ENCODE results near the gene PAK2. TPM values are rescaled to one million over a fixed set of nuclear protein-coding genes. Genes with fewer than 3 reads are reported as not detected.

PAK2 gene
- total RNA-seq, result 10 to 100 TPM; 47.2 to 52.4 (median 51.6) TPM

- peaks cover 0 to under 1% (median 0%) of the 10 kb centered on the region in 4 donors for H3K36me3 ChIP-seq
- WGBS, result under 1% methylated on average over 41 of the region's 86 CpGs
- intact Hi-C loops (cut with DNase I), result loop anchor here (2.0 kb wide), 1 partner anchor 27 kb away; the partner anchor contains the start of genes CEP19 and PIGX
- peaks cover 17 to 42% (median 36%) of the 10 kb centered on the region in 4 donors for H3K4me1 ChIP-seq
- TF ChIP-seq POLR2A (IDR thresholded peaks at IDR 0.05; ENCODE audit: low read depth), result peak; percentile 49
- TF ChIP-seq CTCF (IDR thresholded peaks at IDR 0.05), result peak in 1 of 3 experiments; percentile 7
- TF ChIP-seq EP300 (IDR thresholded peaks at IDR 0.05), result no peak
- TF ChIP-seq POLR2AphosphoS5 (IDR thresholded peaks at IDR 0.05), result peak; percentile 86 to 93
- H3K27me3 ChIP-seq, result no peaks in the 10 kb centered on the region
- H3K27ac ChIP-seq (replicated peaks in 1 of 4), result peak within 1 kb of the TSS; percentile 95 to 99 (median 97)
- DNase-seq (ENCODE audit: extremely low spot score), result peak; percentile 96
- peak within 1 kb of the TSS; percentile 68 to 97 (median 90) for H3K4me3 ChIP-seq
- no peaks in the 10 kb centered on the region for H3K9me3 ChIP-seq
Measured at GRCh38 chr3:196739671-196740480, at the start of gene PAK2. TSS of gene PAK2 (plus strand) at chr3:196739857. CDS start at chr3:196782647, 42,790 bp downstream.

- intact Hi-C loops (cut with DNase I), result no loop called here
- no peak overlapping the region for H3K27ac ChIP-seq (replicated peaks in 1 of 4)
- no peaks in the 10 kb centered on the region for H3K27me3 ChIP-seq
- no peaks in the 10 kb centered on the region for H3K36me3 ChIP-seq
- peaks cover under 1 to 6% (median 2%) of the 10 kb centered on the region in 4 donors for H3K4me1 ChIP-seq
- H3K4me3 ChIP-seq, result no peak overlapping the region
- 85% methylated on average over 17 of the region's 17 CpGs for WGBS
- no peak for DNase-seq (ENCODE audit: extremely low spot score)
- no peaks in the 10 kb centered on the region for H3K9me3 ChIP-seq
- no peak for TF ChIP-seq POLR2AphosphoS5 (IDR thresholded peaks at IDR 0.05)
- TF ChIP-seq CTCF (IDR thresholded peaks at IDR 0.05), result no peak
- TF ChIP-seq POLR2A (IDR thresholded peaks at IDR 0.05; ENCODE audit: low read depth), result no peak
- no peak for TF ChIP-seq EP300 (IDR thresholded peaks at IDR 0.05)
Measured at GRCh38 chr3:196689941-196690660, 49.6 kb upstream of the PAK2 start.

- 65% methylated on average over 8 of the region's 8 CpGs for WGBS
- H3K9me3 ChIP-seq, result no peaks in the 10 kb centered on the region
- no peak overlapping the region for H3K27ac ChIP-seq (replicated peaks in 1 of 4)
- no peak for DNase-seq (ENCODE audit: extremely low spot score)
- H3K36me3 ChIP-seq, result no peaks in the 10 kb centered on the region
- peaks cover 0 to 5% (median 0%) of the 10 kb centered on the region in 4 donors for H3K4me1 ChIP-seq
- TF ChIP-seq CTCF (IDR thresholded peaks at IDR 0.05) (no peak), POLR2A (IDR thresholded peaks at IDR 0.05; ENCODE audit: low read depth) (no peak), EP300 (IDR thresholded peaks at IDR 0.05) (no peak), POLR2AphosphoS5 (IDR thresholded peaks at IDR 0.05) (no peak)
- no peak overlapping the region for H3K4me3 ChIP-seq
- intact Hi-C loops (cut with DNase I), result no loop called here
- H3K27me3 ChIP-seq, result no peaks in the 10 kb centered on the region
Measured at GRCh38 chr3:196691386-196691785, 48.3 kb upstream of the PAK2 start.

- WGBS, result 6% methylated on average over 1 of the region's 1 CpG
- Histone ChIP-seq H3K36me3 (no peaks in the 10 kb centered on the region), H3K4me3 (no peak overlapping the region), H3K27ac (replicated peaks in 1 of 4) (no peak overlapping the region), H3K4me1 (no peaks in the 10 kb centered on the region), H3K9me3 (no peaks in the 10 kb centered on the region), H3K27me3 (no peaks in the 10 kb centered on the region)
- TF ChIP-seq EP300 (IDR thresholded peaks at IDR 0.05), result no peak
- no peak for TF ChIP-seq POLR2A (IDR thresholded peaks at IDR 0.05; ENCODE audit: low read depth)
- TF ChIP-seq POLR2AphosphoS5 (IDR thresholded peaks at IDR 0.05), result no peak
- no peak for TF ChIP-seq CTCF (IDR thresholded peaks at IDR 0.05)
- intact Hi-C loops (cut with DNase I), result no loop called here
- no peak for DNase-seq (ENCODE audit: extremely low spot score)
Measured at GRCh38 chr3:196694202-196694638, 45.4 kb upstream of the PAK2 start.
